Panc1 (cell line): ENCODE results near the gene CYTH2. TPM values are rescaled to one million over a fixed set of nuclear protein-coding genes. Genes with fewer than 3 reads are reported as not detected.

Experiments
- ATAC-seq: fragments of 200-7000 bp; cut with Tn5 transposase; 2 replicates; pipeline ENCODE4 v1.9.1; 2020; ENCODE audit warnings: mild to moderate bottlenecking, moderate library complexity
- BruUV-seq: library from RNA; stranded (reverse); fragments of 400-500 nt; replicated peaks from 2 replicates; lab custom pipeline; 2021; lab: Mats Ljungman, UMichigan
- CTCF ChIA-PET: fragments of 300-600 bp; sonication (Branson Sonifier 250); formaldehyde crosslinking; loops from one replicate; lab custom pipeline; 2022; ENCODE audit warnings: antibody characterized with exemption; lab: Charles Lee
- POLR2A ChIA-PET: fragments of 300-600 bp; sonication (Branson Sonifier 250); formaldehyde crosslinking; loops from one replicate; lab custom pipeline; 2022; ENCODE audit warnings: antibody characterized with exemption; lab: Charles Lee
- DNase-seq: peaks from one replicate; pipeline ENCODE4 v3.0.0-alpha.2; 2010; ENCODE audit warnings: low read depth, low spot score
- H3K27ac ChIP-seq: 2 replicates; pipeline ENCODE4 v1.5.1; 2011; ENCODE audit warnings: mild to moderate bottlenecking, low read length, inconsistent platforms
- H3K27me3 ChIP-seq: fragments of 200-500 bp; sonication (Bioruptor generic); 2 replicates; pipeline ENCODE4 v1.6.0; 2014; ENCODE audit warnings: low read length, inconsistent platforms; ENCODE audit not compliant: control insufficient read depth, insufficient read depth
- H3K36me3 ChIP-seq: fragments of 200-500 bp; sonication (Bioruptor generic); 2 replicates; pipeline ENCODE4 v1.5.1; 2014; ENCODE audit warnings: inconsistent platforms, mild to moderate bottlenecking, low read length, moderate library complexity; ENCODE audit not compliant: control insufficient read depth, insufficient read depth
- H3K4me1 ChIP-seq: 2 replicates; pipeline ENCODE4 v1.5.1; 2011; ENCODE audit warnings: inconsistent platforms, mild to moderate bottlenecking, low read length, moderate library complexity; ENCODE audit not compliant: control insufficient read depth, insufficient read depth
- H3K4me3 ChIP-seq, 2 experiments: 2 replicates each; pipeline ENCODE4 v1.5.1; 2011 to 2012; ENCODE audit warnings: low read depth in 2 of 2, low read length in 2 of 2, mild to moderate bottlenecking in 2 of 2, inconsistent platforms in 1 of 2, moderate library complexity in 1 of 2
- H3K9me3 ChIP-seq: fragments of 200-500 bp; sonication (Bioruptor generic); 2 replicates; pipeline ENCODE4 v1.5.1; 2014; ENCODE audit warnings: low read depth, mild to moderate bottlenecking, inconsistent platforms, low read length, moderate library complexity; ENCODE audit not compliant: control insufficient read depth, insufficient read depth
- POLR2AphosphoS5 ChIP-seq: IDR thresholded peaks from 2 replicates; pipeline ENCODE4 v1.6.1; 2012; ENCODE audit warnings: mild to moderate bottlenecking, low read depth, low read length, moderate library complexity
- SIN3A ChIP-seq: IDR thresholded peaks from 2 replicates; pipeline ENCODE4 v1.6.1; 2012; ENCODE audit warnings: low read depth, mild to moderate bottlenecking, low read length, moderate library complexity, borderline replicate concordance; ENCODE audit not compliant: insufficient read depth
- TCF7L2 ChIP-seq: IDR thresholded peaks from 2 replicates; pipeline ENCODE4 v1.6.1; 2011; ENCODE audit warnings: mild to moderate bottlenecking, low read depth, low read length, inconsistent platforms
- in situ Hi-C: cut with HindIII; loops from 2 replicates; pipeline ENCODE4 v1.10.0; 2016; ENCODE audit warnings: low sequenced_read_pairs, low pct_unique_long_range_greater_than_20kb
- intact Hi-C: fragments of 100-400 bp; cut with micrococcal nuclease; formaldehyde crosslinking; loops from one replicate; pipeline ENCODE4 v1.10.0; 2022; ENCODE audit not compliant: unreplicated experiment
- total RNA-seq: library from RNA; stranded (reverse); gene quantifications from one replicate; pipeline ENCODE4 v1.2.1, GENCODE V29; 2021; ENCODE audit not compliant: unreplicated experiment
- TF ChIP-seq, protein P1 (sequence below): fragments of 450-650 bp; IDR thresholded peaks from 2 replicates; pipeline ENCODE4 v1.5.1; 2017; ENCODE audit warnings: mild to moderate bottlenecking
- TF ChIP-seq, protein P2 (sequence below), 2 experiments: IDR thresholded peaks; 2 replicates each; pipeline ENCODE4 v1.6.1; 2011 to 2012; ENCODE audit warnings: low read depth in 2 of 2, control low read depth in 1 of 2, low read length in 1 of 2, mild to moderate bottlenecking in 1 of 2, moderate library complexity in 1 of 2; ENCODE audit not compliant: insufficient read depth in 1 of 2

Gene CYTH2
- total RNA-seq, 1 experiment from 2014 or later = 53.4 TPM

DNA sequence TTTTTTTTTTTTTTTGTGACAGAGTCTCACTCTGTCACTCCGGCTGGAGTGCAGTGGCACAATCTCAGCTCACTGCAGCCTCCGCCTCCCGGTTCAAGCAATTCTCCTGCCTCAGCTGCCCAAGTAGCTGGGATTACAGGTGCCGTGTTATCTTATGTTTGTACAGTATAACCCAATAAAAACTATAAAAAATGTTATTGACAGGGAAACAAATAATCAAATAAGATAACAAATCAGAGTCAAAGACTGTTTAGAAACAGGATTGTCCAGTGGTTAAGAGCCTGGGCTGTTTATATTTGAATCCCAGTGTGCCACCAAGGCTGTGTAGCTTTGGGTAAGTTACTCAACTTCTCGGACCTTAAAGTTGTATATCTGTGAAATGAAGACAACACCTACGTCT lies 61.6 kb downstream of the CYTH2 start:
- TF ChIP-seq, protein P1, sequence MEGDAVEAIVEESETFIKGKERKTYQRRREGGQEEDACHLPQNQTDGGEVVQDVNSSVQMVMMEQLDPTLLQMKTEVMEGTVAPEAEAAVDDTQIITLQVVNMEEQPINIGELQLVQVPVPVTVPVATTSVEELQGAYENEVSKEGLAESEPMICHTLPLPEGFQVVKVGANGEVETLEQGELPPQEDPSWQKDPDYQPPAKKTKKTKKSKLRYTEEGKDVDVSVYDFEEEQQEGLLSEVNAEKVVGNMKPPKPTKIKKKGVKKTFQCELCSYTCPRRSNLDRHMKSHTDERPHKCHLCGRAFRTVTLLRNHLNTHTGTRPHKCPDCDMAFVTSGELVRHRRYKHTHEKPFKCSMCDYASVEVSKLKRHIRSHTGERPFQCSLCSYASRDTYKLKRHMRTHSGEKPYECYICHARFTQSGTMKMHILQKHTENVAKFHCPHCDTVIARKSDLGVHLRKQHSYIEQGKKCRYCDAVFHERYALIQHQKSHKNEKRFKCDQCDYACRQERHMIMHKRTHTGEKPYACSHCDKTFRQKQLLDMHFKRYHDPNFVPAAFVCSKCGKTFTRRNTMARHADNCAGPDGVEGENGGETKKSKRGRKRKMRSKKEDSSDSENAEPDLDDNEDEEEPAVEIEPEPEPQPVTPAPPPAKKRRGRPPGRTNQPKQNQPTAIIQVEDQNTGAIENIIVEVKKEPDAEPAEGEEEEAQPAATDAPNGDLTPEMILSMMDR = no peak
- TF ChIP-seq, protein P2, sequence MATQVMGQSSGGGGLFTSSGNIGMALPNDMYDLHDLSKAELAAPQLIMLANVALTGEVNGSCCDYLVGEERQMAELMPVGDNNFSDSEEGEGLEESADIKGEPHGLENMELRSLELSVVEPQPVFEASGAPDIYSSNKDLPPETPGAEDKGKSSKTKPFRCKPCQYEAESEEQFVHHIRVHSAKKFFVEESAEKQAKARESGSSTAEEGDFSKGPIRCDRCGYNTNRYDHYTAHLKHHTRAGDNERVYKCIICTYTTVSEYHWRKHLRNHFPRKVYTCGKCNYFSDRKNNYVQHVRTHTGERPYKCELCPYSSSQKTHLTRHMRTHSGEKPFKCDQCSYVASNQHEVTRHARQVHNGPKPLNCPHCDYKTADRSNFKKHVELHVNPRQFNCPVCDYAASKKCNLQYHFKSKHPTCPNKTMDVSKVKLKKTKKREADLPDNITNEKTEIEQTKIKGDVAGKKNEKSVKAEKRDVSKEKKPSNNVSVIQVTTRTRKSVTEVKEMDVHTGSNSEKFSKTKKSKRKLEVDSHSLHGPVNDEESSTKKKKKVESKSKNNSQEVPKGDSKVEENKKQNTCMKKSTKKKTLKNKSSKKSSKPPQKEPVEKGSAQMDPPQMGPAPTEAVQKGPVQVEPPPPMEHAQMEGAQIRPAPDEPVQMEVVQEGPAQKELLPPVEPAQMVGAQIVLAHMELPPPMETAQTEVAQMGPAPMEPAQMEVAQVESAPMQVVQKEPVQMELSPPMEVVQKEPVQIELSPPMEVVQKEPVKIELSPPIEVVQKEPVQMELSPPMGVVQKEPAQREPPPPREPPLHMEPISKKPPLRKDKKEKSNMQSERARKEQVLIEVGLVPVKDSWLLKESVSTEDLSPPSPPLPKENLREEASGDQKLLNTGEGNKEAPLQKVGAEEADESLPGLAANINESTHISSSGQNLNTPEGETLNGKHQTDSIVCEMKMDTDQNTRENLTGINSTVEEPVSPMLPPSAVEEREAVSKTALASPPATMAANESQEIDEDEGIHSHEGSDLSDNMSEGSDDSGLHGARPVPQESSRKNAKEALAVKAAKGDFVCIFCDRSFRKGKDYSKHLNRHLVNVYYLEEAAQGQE (IDR thresholded peaks at IDR 0.05; ENCODE audit: insufficient read depth in 1 of 2, low read depth in 2 of 2, low read length in 1 of 2) = no peak
- no peak for TF ChIP-seq SIN3A
- TF ChIP-seq POLR2AphosphoS5 = no peak
- TF ChIP-seq TCF7L2 = no peak
- Histone ChIP-seq H3K27ac (no peak overlapping the region), H3K27me3 (no peaks in the 10 kb centered on the region), H3K4me3 (no peak overlapping the region), H3K9me3 (peaks cover 3% of the 10 kb centered on the region; the same call in 1 of the 2 replicates), H3K36me3 (no peaks in the 10 kb centered on the region), H3K4me1 (peaks cover 4% of the 10 kb centered on the region)
- no TSS peak for BruUV-seq
- ChIA-PET CTCF (no interaction called here), POLR2A (interaction anchor here (0.6 kb wide), 1 partner anchor 37 kb away, joined by 3 read pairs; no protein-coding TSS in a partner anchor)
- intact Hi-C loops = no loop called here
- DNase-seq = no peak
- ATAC-seq = no peak
- in situ Hi-C loops = no loop called here

Other genes starting within 250 kb of the CYTH2 start
- 19.9 TPM for gene CARD8, start 213.5 kb upstream of the CYTH2 start, total RNA-seq
- 2.9 TPM for gene ZNF114, start 199.3 kb upstream of the CYTH2 start, total RNA-seq
- gene EMP3, start 143.8 kb upstream of the CYTH2 start, total RNA-seq = 171 TPM
- 6.6 TPM for gene TMEM143, start 105.4 kb upstream of the CYTH2 start, total RNA-seq
- 0.39 TPM for gene SYNGR4, start 105.0 kb upstream of the CYTH2 start, total RNA-seq
- gene KDELR1, start 77.8 kb upstream of the CYTH2 start, total RNA-seq = 111 TPM
- 6.2 TPM for gene GRIN2D, start 75.7 kb upstream of the CYTH2 start, total RNA-seq
- gene GRWD1, start 23.4 kb upstream of the CYTH2 start, total RNA-seq = 56.7 TPM
- 2.9 TPM for gene KCNJ14, start 13.8 kb upstream of the CYTH2 start, total RNA-seq
- gene LMTK3, start 42.5 kb downstream of the CYTH2 start, total RNA-seq = 10.6 TPM
- 3.6 TPM for gene SULT2B1, start 82.8 kb downstream of the CYTH2 start, total RNA-seq
- gene SPACA4, start 137.4 kb downstream of the CYTH2 start, total RNA-seq = not detected
- gene FAM83E, start 145.7 kb downstream of the CYTH2 start, total RNA-seq = 1.0 TPM
- gene RPL18, start 149.8 kb downstream of the CYTH2 start, total RNA-seq = 670 TPM
- 19.5 TPM for gene SPHK2, start 150.1 kb downstream of the CYTH2 start, total RNA-seq
- gene DBP, start 168.0 kb downstream of the CYTH2 start, total RNA-seq = 7.4 TPM
- gene CA11, start 176.8 kb downstream of the CYTH2 start, total RNA-seq = 12.6 TPM
- 0.23 TPM for gene NTN5, start 203.6 kb downstream of the CYTH2 start, total RNA-seq
- gene FUT2, start 226.6 kb downstream of the CYTH2 start, total RNA-seq = 0.08 TPM